GM10266 (cell line): ENCODE measurements around the gene UST.
A peak's percentile ranks its signal among the peaks of the same experiment; 100 is the strongest.
"Not testable (repeated sequence)": the region's sequence is repeated elsewhere in the genome, so short reads cannot be mapped to it uniquely, and the experiment has no call there.

Source experiments
- DNase-seq: peaks from one replicate; pipeline ENCODE4 v3.0.0; 2012; ENCODE audit errors: extremely low spot score
- CTCF ChIP-seq: IDR thresholded peaks from 2 replicates; pipeline ENCODE4 v1.5.1; 2012; ENCODE audit warnings: mild to moderate bottlenecking, low read depth; ENCODE audit not compliant: control insufficient read depth, insufficient read depth; ENCODE audit errors: missing control alignments

Gene UST

GRCh38 chr6:149037051-149037671 lies 290.3 kb downstream of the UST start:
- no peak for DNase-seq
- TF ChIP-seq CTCF = no peak

GRCh38 chr6:149039025-149039424 lies 292.2 kb downstream of the UST start:
- DNase-seq = not testable (repeated sequence)

- TF ChIP-seq CTCF = no peak
- no peak for DNase-seq
These were observed 295.1 kb downstream of the UST start for GRCh38 chr6:149041953-149042352.

GRCh38 chr6:149043476-149044130 lies 296.8 kb downstream of the UST start:
- no peak for DNase-seq
- peak; percentile 31 for TF ChIP-seq CTCF

- no peak for TF ChIP-seq CTCF
- no peak for DNase-seq
These were observed 297.7 kb downstream of the UST start for GRCh38 chr6:149044528-149044927.

- no peak for DNase-seq
- TF ChIP-seq CTCF = no peak
These were observed 298.6 kb downstream of the UST start for GRCh38 chr6:149045404-149045803.

GRCh38 chr6:149046164-149046821 lies 299.5 kb downstream of the UST start:
- TF ChIP-seq CTCF = no peak
- no peak for DNase-seq

GRCh38 chr6:149046822-149047246 lies 300.0 kb downstream of the UST start:
- TF ChIP-seq CTCF = no peak
- DNase-seq = peak; percentile 21
